ENCODE measurements around the gene PTPN20. TPM values are rescaled to one million over a fixed set of nuclear protein-coding genes. Genes with fewer than 3 reads are reported as not detected.

PTPN20 gene
- total and polyA plus RNA-seq, 2 of the 8 experiments (the other 6 are each of a cell fraction or from before 2014, with no cell fraction given), result not detected

GRCh38 chr10:47029181-47030009 lies 118.2 kb downstream of the PTPN20 start:
- FAIRE-seq (no peak), DNase-seq (ENCODE audit: low read depth in 1 of 2, low spot score in 2 of 2) (peak in 1 of 2 experiments; percentile 40)
- no peak overlapping the region for H2BK5ac ChIP-seq (ENCODE audit: low read depth, low read length)
- H3K4ac ChIP-seq (replicated peaks; ENCODE audit: insufficient read length, low read depth, low read length), result no peak overlapping the region
- H3K23me2 ChIP-seq (ENCODE audit: low read depth, low read length), result no peaks in the 10 kb centered on the region
- H3K4me1 ChIP-seq (replicated peaks in 1 of 4; ENCODE audit: control insufficient read depth in 3 of 4, insufficient read depth in 4 of 4, low read length in 3 of 4), result no peaks in the 10 kb centered on the region
- POLR2A ChIA-PET (ENCODE audit: partially characterized antibody), result interaction anchor here (0.6 kb wide), 1 partner anchor 98 kb away, joined by 3 read pairs; no protein-coding TSS in a partner anchor
- no peak overlapping the region for H3K27ac ChIP-seq (ENCODE audit: low read depth, low read length)
- no peak overlapping the region for H3K9ac ChIP-seq (replicated peaks in 1 of 4; ENCODE audit: extremely low read depth in 1 of 4, low read depth in 3 of 4, low read length in 3 of 4)
- H4K5ac ChIP-seq (ENCODE audit: insufficient read length, low read depth, low read length), result no peak overlapping the region
- H3K56ac ChIP-seq (replicated peaks; ENCODE audit: insufficient read length, low read depth, low read length), result no peak overlapping the region
- H2BK12ac ChIP-seq (ENCODE audit: low read depth, low read length), result no peak overlapping the region
- H3K4me3 ChIP-seq (ENCODE audit: extremely low read depth in 1 of 4, insufficient read depth in 2 of 4, low read depth in 3 of 4, low read length in 4 of 4), result no peak overlapping the region
- no peak overlapping the region for H2AFZ ChIP-seq (ENCODE audit: low read length)
- H3K14ac ChIP-seq (ENCODE audit: insufficient read length), result no peak overlapping the region
- no peak overlapping the region for H2AK5ac ChIP-seq (ENCODE audit: low read depth, low read length)
- no peak overlapping the region for H3K4me2 ChIP-seq (ENCODE audit: insufficient read depth in 1 of 2, low read depth in 2 of 2, low read length in 2 of 2)
- no peak overlapping the region for H2BK15ac ChIP-seq (ENCODE audit: low read length)
- no peak overlapping the region for H2BK120ac ChIP-seq (replicated peaks; ENCODE audit: low read depth, low read length)
- H3K79me1 ChIP-seq (ENCODE audit: low read depth, low read length), result no peaks in the 10 kb centered on the region
- no peak overlapping the region for H3K18ac ChIP-seq (ENCODE audit: extremely low read depth, low read length)
- H3K36me3 ChIP-seq (ENCODE audit: control insufficient read depth in 2 of 4, insufficient read depth in 4 of 4, low read length in 3 of 4), result no peaks in the 10 kb centered on the region
- no peaks in the 10 kb centered on the region for H4K20me1 ChIP-seq (replicated peaks in 1 of 2; ENCODE audit: control insufficient read depth in 1 of 2, insufficient read depth in 2 of 2, low read length in 2 of 2)
- H3K9me3 ChIP-seq (ENCODE audit: insufficient read depth in 2 of 2, low read depth in 1 of 2, low read length in 1 of 2), result no peaks in the 10 kb centered on the region
- H3K27me3 ChIP-seq (replicated peaks in 1 of 4; ENCODE audit: control insufficient read depth in 3 of 4, extremely low read depth in 1 of 4, insufficient read depth in 3 of 4, low read length in 3 of 4), result no peaks in the 10 kb centered on the region
- H4K8ac ChIP-seq (ENCODE audit: extremely low read depth, insufficient read depth, low read length), result no peak overlapping the region
- no peaks in the 10 kb centered on the region for H3K79me2 ChIP-seq (ENCODE audit: control insufficient read depth in 1 of 2, insufficient read depth in 2 of 2, low read length in 2 of 2)
- no peak overlapping the region for H4K91ac ChIP-seq (replicated peaks; ENCODE audit: insufficient read length, low read length)
- H2BK20ac ChIP-seq (ENCODE audit: low read length), result no peak overlapping the region
- CTCF ChIA-PET (ENCODE audit: partially characterized antibody), result interaction anchor here (0.6 to 13.8 kb wide), 13 partner anchors 7 to 459 kb away, joined by 3 to 180 read pairs (median 4); no protein-coding TSS in a partner anchor
- 89% methylated on average over 13 of the region's 13 CpGs; no CpG with 5 or more reads in 1 of the 2 experiments for WGBS, 2 experiments (ENCODE audit: extremely low coverage in 1 of 2, insufficient coverage in 1 of 2, insufficient read length in 1 of 2, insufficient replicate concordance in 2 of 2, low coverage in 1 of 2, low lambda C conversion rate in 2 of 2, missing lambda C conversion rate in 1 of 2)
- H3K23ac ChIP-seq (ENCODE audit: insufficient read length), result no peak overlapping the region
- TF ChIP-seq CHD2 (IDR thresholded peaks at IDR 0.05; ENCODE audit: low read length), result no peak
- TF ChIP-seq HDAC6 (IDR thresholded peaks at IDR 0.05; ENCODE audit: low read depth, low read length), result no peak
- TF ChIP-seq MAX (IDR thresholded peaks at IDR 0.05), result no peak
- TF ChIP-seq CBX5 (IDR thresholded peaks at IDR 0.05; ENCODE audit: low read depth, low read length), result no peak
- TF ChIP-seq JUND (IDR thresholded peaks at IDR 0.05; ENCODE audit: low read length), result no peak
- TF ChIP-seq GABPA (IDR thresholded peaks at IDR 0.05; ENCODE audit: borderline replicate concordance, insufficient read depth, low read length), result no peak
- TF ChIP-seq SP2 (IDR thresholded peaks at IDR 0.05; ENCODE audit: low read length), result no peak
